BLaER1 treated with 17β-estradiol and CSF1 and Interleukin-3, amounts not matched to agents 10 nM and 100 nM (cell line): ENCODE data around the gene ANKS4B.
A peak's percentile ranks its signal among the peaks of the same experiment; 100 is the strongest.

Source experiments
- H3K27ac ChIP-seq, 11 experiments: shearing (Covaris generic); formaldehyde crosslinking; 2 replicates each; pipeline ENCODE4 v1.8.1; 2022
- H3K27me3 ChIP-seq, 11 experiments: shearing (Covaris generic); formaldehyde crosslinking; 2 replicates each; pipeline ENCODE4 v1.8.1; 2022
- H3K36me3 ChIP-seq, 11 experiments: shearing (Covaris generic); formaldehyde crosslinking; 2 replicates each; pipeline ENCODE4 v1.8.1; 2022
- H3K4me1 ChIP-seq, 10 experiments: shearing (Covaris generic); formaldehyde crosslinking; 2 replicates each; pipeline ENCODE4 v1.8.1; 2022
- H3K4me2 ChIP-seq, 11 experiments: shearing (Covaris generic); formaldehyde crosslinking; 2 replicates each; pipeline ENCODE4 v1.8.1; 2022
- H3K4me3 ChIP-seq, 10 experiments: shearing (Covaris generic); formaldehyde crosslinking; 2 replicates each; pipeline ENCODE4 v1.8.1; 2022
- H3K9ac ChIP-seq, 11 experiments: shearing (Covaris generic); formaldehyde crosslinking; 2 replicates each; pipeline ENCODE4 v1.8.1; 2022
- H3K9me3 ChIP-seq, 11 experiments: shearing (Covaris generic); formaldehyde crosslinking; replicated peaks in 1 of 11; 2 replicates each; pipeline ENCODE4 v1.8.1; 2022
- H4K20me1 ChIP-seq, 11 experiments: shearing (Covaris generic); formaldehyde crosslinking; 2 replicates each; pipeline ENCODE4 v1.8.1; 2022
- Cebpa-rat ChIP-seq, 11 experiments: shearing (Covaris generic); IDR thresholded peaks; 2 replicates each; pipeline ENCODE4 v1.8.1; 2022

ANKS4B gene

GRCh38 chr16:21208446-21209230 lies 24.9 kb upstream of the ANKS4B start:
- Histone ChIP-seq H3K27me3 (no peaks in the 10 kb centered on the region), H3K4me3 (no peak overlapping the region), H3K9ac (no peak overlapping the region), H3K27ac (no peak overlapping the region), H3K36me3 (no peaks in the 10 kb centered on the region), H3K4me1 (peaks cover 0 to 8% (median 4%) of the 10 kb centered on the region in 10 experiments; a peak in 3 of 20 replicates), H3K9me3 (no peaks in the 10 kb centered on the region; a peak in 1 of 22 replicates), H4K20me1 (no peaks in the 10 kb centered on the region), H3K4me2 (no peak overlapping the region)
- no peak for TF ChIP-seq Cebpa-rat (IDR thresholded peaks at IDR 0.05)

DNA sequence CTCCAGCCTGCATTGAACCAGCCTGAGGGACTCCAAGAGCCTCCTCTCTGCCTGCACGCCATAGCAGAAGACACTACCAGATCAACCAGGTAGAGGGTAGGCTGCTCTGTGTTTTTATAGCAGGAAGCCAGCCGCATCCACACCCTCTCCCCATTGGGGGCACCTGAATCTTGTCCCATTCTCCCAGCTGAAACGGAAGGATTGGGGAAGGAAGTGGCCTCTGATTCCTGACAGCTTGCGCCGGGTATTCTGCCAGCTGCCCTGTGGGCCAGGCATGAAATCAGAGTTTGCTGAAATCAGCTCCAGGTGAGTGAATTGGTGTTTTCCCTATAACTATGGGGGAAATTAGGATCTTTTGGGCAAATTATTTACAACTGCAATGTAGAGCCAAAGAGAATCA lies 22.0 kb upstream of the ANKS4B start, which contains the start of gene ZP2:
Gene ZP2 (minus strand): TSS at position 89 of the 400 bp plus-strand sequence. CDS start 27 bp downstream, at position 62.
- no peak within 1 kb of the TSS for H3K9ac ChIP-seq
- peak within 1 kb of the TSS in 5 of 11 experiments; percentile 12 to 38 (median 33); a peak in 5 of 22 replicates for H3K4me2 ChIP-seq
- H3K27ac ChIP-seq, result no peak within 1 kb of the TSS
- peaks cover 0 to 8% (median 4%) of the 10 kb centered on the region in 10 experiments; a peak in 4 of 20 replicates for H3K4me1 ChIP-seq
- H3K36me3 ChIP-seq, result no peaks in the 10 kb centered on the region
- no peaks in the 10 kb centered on the region for H4K20me1 ChIP-seq
- no peak within 1 kb of the TSS for H3K4me3 ChIP-seq
- H3K27me3 ChIP-seq, result no peaks in the 10 kb centered on the region
- no peak for TF ChIP-seq Cebpa-rat (IDR thresholded peaks at IDR 0.05)
- no peaks in the 10 kb centered on the region; a peak in 1 of 22 replicates for H3K9me3 ChIP-seq

DNA sequence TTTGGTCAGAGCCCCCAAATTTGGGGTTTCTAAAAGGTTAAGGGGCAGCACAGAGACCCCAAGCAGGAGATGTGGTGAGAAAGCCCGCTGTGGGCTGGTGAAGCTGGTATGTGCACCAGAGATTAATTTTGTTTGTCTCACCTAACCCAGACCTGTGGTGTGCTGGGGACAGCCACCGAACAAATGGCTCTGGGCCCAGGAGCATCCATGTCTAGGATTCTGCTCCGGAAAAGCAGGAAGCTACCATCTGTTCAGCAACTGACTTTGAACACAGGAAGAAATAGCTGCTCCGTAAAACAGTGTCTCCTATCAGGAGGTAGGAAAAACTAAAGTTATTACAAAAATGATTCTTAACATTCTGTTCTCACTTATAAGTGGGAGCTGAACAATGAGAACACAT lies 19.4 kb upstream of the ANKS4B start:
- no peaks in the 10 kb centered on the region for H3K9me3 ChIP-seq
- no peak overlapping the region for H3K9ac ChIP-seq
- H3K4me2 ChIP-seq, result no peak overlapping the region
- TF ChIP-seq Cebpa-rat (IDR thresholded peaks at IDR 0.05), result no peak
- no peaks in the 10 kb centered on the region for H4K20me1 ChIP-seq
- H3K27me3 ChIP-seq, result no peaks in the 10 kb centered on the region
- H3K4me3 ChIP-seq, result no peak overlapping the region
- no peak overlapping the region for H3K27ac ChIP-seq
- peaks cover 0 to 8% (median 5%) of the 10 kb centered on the region in 10 experiments; a peak in 4 of 20 replicates for H3K4me1 ChIP-seq
- H3K36me3 ChIP-seq, result no peaks in the 10 kb centered on the region

DNA sequence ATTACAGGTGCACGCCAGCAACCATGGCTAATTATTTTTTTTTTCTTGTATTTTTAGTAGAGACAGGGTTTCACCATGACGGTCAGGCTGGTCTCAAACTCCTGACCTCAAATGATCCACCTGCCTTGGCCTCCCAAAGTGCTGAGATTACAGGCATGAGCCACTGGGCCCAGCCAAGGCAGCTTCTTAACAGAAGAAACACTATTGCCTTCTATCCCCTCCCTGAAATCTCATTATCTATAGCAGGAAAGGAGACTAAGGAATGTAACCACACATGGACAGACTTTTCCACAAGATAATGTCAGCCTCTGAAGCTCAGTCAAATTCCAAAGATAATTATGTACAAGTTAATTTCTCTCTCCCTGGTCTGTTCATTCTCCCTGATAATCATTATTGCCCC lies 16.4 kb upstream of the ANKS4B start:
- peaks cover 0 to 5% (median 0%) of the 10 kb centered on the region in 10 experiments; a peak in 3 of 20 replicates for H3K4me1 ChIP-seq
- no peak overlapping the region for H3K9ac ChIP-seq
- H3K9me3 ChIP-seq, result peaks cover 0 to 10% (median 0%) of the 10 kb centered on the region in 11 experiments; a peak in 2 of 22 replicates
- no peaks in the 10 kb centered on the region for H3K36me3 ChIP-seq
- TF ChIP-seq Cebpa-rat (IDR thresholded peaks at IDR 0.05), result no peak
- no peak overlapping the region for H3K27ac ChIP-seq
- H3K27me3 ChIP-seq, result no peaks in the 10 kb centered on the region
- no peak overlapping the region for H3K4me3 ChIP-seq
- no peaks in the 10 kb centered on the region for H4K20me1 ChIP-seq
- H3K4me2 ChIP-seq, result no peak overlapping the region

DNA sequence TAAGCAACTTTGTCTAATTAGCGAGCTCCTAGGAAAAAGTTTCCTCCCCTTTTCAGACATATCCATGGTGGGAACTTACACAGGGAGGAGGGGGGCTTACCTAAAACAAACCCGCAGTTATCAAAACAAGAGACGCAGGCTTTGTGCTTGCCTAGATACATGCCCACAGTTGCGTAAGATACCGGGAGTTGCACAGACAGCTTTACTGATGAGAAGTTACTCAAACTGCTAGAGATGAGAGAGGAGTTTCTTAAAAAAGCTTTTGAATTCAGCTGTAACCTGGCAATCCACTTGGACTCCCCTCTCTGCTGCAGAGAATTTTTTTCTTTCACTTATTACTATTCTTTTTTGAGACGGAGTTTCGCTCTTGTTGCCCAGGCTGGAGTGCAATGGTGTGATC lies 15.3 kb upstream of the ANKS4B start:
- H3K36me3 ChIP-seq, result no peaks in the 10 kb centered on the region
- no peak overlapping the region for H3K9ac ChIP-seq
- no peak overlapping the region for H3K27ac ChIP-seq
- H3K27me3 ChIP-seq, result no peaks in the 10 kb centered on the region
- peaks cover 0 to 11% (median 0%) of the 10 kb centered on the region in 10 experiments; a peak in 4 of 20 replicates for H3K4me1 ChIP-seq
- 0 out of 22 replicates have a peak, but pooled peaks of 1 of the 11 experiments have one; percentile 31 for TF ChIP-seq Cebpa-rat (IDR thresholded peaks at IDR 0.05)
- peaks cover 0 to 10% (median 0%) of the 10 kb centered on the region in 11 experiments; a peak in 2 of 22 replicates for H3K9me3 ChIP-seq
- no peak overlapping the region for H3K4me3 ChIP-seq
- H3K4me2 ChIP-seq, result no peak overlapping the region
- H4K20me1 ChIP-seq, result no peaks in the 10 kb centered on the region

DNA sequence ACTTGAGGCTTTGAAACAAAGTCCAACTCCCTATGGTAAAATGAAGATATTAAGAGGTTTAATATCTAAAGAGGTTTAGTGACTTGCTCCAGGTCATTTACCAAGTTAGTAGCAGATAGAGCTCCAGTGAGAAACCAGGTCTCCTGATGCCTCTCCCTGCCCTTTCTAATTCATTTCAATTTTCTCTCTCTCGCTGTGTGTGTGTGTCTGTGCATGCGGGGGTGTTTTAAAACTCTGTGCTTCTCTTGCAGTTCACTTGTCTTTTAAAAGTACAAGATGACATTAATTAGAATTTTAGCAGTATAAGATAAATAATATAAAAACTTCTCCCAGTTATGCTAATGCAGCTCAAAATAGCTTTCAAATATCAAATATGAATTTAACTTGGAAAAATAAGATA lies 13.9 kb upstream of the ANKS4B start:
- peaks cover 0 to 12% (median 0%) of the 10 kb centered on the region in 10 experiments; a peak in 4 of 20 replicates for H3K4me1 ChIP-seq
- no peak overlapping the region for H3K4me2 ChIP-seq
- H3K9me3 ChIP-seq, result peaks cover 0 to 10% (median 0%) of the 10 kb centered on the region in 11 experiments; a peak in 2 of 22 replicates
- no peak overlapping the region for H3K27ac ChIP-seq
- no peak for TF ChIP-seq Cebpa-rat (IDR thresholded peaks at IDR 0.05)
- H3K36me3 ChIP-seq, result no peaks in the 10 kb centered on the region
- H3K9ac ChIP-seq, result no peak overlapping the region
- H4K20me1 ChIP-seq, result no peaks in the 10 kb centered on the region
- no peak overlapping the region for H3K4me3 ChIP-seq
- no peaks in the 10 kb centered on the region for H3K27me3 ChIP-seq

DNA sequence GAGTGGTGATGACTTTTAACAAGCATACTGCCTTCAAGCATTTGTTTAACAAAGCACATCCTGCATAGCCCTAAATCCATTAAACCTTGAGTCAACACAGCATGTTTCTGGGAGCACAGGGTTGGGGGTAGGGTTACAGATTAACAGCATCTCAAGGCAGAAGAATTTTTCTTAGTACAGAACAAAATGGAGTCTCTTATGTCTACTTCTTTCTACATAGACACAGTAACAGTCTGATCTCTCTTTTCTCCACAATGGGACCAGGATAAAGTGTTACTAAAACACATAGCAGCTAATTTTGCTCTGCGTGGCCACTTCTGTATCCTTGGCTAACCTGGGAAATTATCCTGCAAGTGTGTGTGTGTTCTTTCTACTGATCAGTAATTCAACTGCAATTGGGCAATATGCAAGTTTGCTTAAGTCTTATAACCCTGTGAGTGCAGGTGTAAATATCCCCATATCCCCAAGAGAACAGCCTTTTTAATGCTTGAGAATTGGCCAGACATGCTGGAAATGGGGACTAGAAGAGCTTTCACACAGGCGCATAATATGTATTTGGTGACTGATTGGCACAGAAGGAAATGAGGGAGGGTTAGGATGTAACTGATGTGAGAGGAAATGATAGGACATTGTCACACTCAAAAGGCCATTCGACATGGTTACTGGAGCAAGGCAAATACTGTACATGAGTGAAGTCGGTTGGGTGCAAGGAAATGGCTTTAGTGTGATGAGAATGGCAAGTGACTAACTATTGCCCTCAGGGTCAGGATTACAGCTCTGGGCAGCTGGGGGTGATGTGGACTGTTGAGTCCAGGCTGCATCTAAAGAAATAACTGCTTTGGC lies 10.8 kb upstream of the ANKS4B start:
- H3K4me2 ChIP-seq, result peak overlapping the region in 2 of 11 experiments; percentile 21; a peak in 2 of 22 replicates
- H3K9me3 ChIP-seq, result peaks cover 0 to 10% (median 0%) of the 10 kb centered on the region in 11 experiments; a peak in 2 of 22 replicates
- no peak overlapping the region for H3K9ac ChIP-seq
- no peaks in the 10 kb centered on the region for H4K20me1 ChIP-seq
- peaks cover 0 to 6% (median 0%) of the 10 kb centered on the region in 10 experiments; a peak in 2 of 20 replicates for H3K4me1 ChIP-seq
- no peaks in the 10 kb centered on the region for H3K36me3 ChIP-seq
- no peaks in the 10 kb centered on the region for H3K27me3 ChIP-seq
- no peak overlapping the region for H3K4me3 ChIP-seq
- TF ChIP-seq Cebpa-rat (IDR thresholded peaks at IDR 0.05), result no peak
- H3K27ac ChIP-seq, result no peak overlapping the region

DNA sequence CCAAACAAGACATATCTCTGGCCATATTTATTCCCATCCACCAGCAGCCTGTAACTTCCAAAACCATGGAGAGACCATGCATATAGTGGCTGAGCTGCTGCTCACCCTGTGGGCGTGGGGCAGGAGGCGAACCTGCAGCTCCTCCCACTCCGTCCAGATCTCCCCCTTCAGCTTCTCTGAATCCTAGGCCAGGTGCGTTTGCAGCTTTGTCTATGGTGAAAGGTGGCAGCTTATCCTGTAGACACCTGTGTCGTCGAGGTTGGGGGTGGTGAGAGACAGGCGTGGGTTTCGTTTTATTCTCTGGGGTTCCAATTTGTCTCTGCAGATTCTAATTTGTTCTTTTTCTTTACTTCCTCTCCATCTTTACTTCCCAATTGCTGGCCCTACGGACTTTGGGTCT lies 9.7 kb upstream of the ANKS4B start:
- H4K20me1 ChIP-seq, result no peaks in the 10 kb centered on the region
- no peak overlapping the region for H3K27ac ChIP-seq
- peaks cover 0 to 10% (median 0%) of the 10 kb centered on the region in 11 experiments; a peak in 2 of 22 replicates for H3K9me3 ChIP-seq
- H3K9ac ChIP-seq, result no peak overlapping the region
- peaks cover 0 to 6% (median 0%) of the 10 kb centered on the region in 10 experiments; a peak in 2 of 20 replicates for H3K4me1 ChIP-seq
- no peaks in the 10 kb centered on the region for H3K36me3 ChIP-seq
- TF ChIP-seq Cebpa-rat (IDR thresholded peaks at IDR 0.05), result no peak
- no peak overlapping the region for H3K4me2 ChIP-seq
- no peak overlapping the region for H3K4me3 ChIP-seq
- H3K27me3 ChIP-seq, result no peaks in the 10 kb centered on the region

DNA sequence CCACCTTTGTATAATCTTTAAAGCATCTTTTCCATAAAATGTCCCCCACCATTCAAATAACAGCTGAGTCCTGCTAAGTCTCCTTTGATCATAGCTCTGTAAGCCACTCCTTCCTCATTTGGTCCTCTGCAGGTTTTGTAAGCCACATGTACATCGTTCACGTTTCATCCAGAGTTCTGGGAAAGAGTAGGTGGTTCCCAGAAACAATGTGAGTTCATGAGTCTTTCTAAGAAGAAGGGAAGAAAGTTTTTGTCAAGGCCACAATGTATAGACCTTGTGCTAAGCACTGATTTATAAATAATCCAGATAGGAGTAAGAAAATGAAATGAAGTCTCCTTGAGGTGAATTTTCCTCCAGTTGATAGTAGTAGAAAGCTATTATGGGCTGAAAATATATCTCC lies 8.7 kb upstream of the ANKS4B start:
- H3K4me2 ChIP-seq, result no peak overlapping the region

More for the DNA sequence above, 8.7 kb upstream of the ANKS4B start:
- H4K20me1 ChIP-seq, result no peaks in the 10 kb centered on the region
- no peaks in the 10 kb centered on the region for H3K36me3 ChIP-seq
- H3K9me3 ChIP-seq, result peaks cover 0 to 10% (median 0%) of the 10 kb centered on the region in 11 experiments; a peak in 2 of 22 replicates
- no peak for TF ChIP-seq Cebpa-rat (IDR thresholded peaks at IDR 0.05)
- no peaks in the 10 kb centered on the region for H3K27me3 ChIP-seq
- no peak overlapping the region for H3K9ac ChIP-seq
- H3K4me3 ChIP-seq, result no peak overlapping the region
- no peak overlapping the region for H3K27ac ChIP-seq
- H3K4me1 ChIP-seq, result peaks cover 0 to 6% (median 0%) of the 10 kb centered on the region in 10 experiments; a peak in 2 of 20 replicates
